Measurements from ENCODE around the gene ERI3. TPM values are rescaled to one million over a fixed set of nuclear protein-coding genes. Genes with fewer than 3 reads are reported as not detected.

ERI3 gene
- total RNA-seq, 1 experiment from 2014 or later, result 50.3 TPM

DNA sequence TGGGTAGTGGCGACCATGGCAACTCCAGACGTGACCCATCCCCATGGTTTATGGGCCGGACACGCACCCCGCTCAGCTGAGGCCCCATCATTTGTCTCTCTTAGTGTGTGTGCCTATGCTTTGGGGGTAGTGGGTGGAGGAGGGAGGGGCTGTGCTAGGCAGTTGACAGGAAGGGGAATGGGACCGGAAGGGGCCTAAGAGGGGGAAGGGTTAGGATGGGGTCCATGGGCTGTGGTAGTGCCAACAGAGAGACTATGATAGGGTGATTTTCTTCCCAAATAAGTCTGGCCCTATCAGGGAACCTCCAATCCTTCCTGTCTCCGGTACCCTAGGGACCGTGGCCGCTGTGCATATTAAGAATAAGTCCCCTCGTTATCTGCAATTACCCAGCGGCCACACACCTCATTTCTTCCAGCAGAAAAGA, 131.9 kb downstream of the ERI3 start:
- Histone ChIP-seq H3K27ac (ENCODE audit: low read length) (no peak overlapping the region), H3K4me2 (ENCODE audit: low read depth, low read length, poor library complexity, severe bottlenecking) (no peak overlapping the region), H3K79me2 (ENCODE audit: low read length) (0 out of 2 replicates have a peak, but pooled peaks cover 3% of the 10 kb centered on the region), H3K27me3 (ENCODE audit: low read length) (no peaks in the 10 kb centered on the region), H2AFZ (ENCODE audit: low read length) (no peak overlapping the region), H3K36me3 (ENCODE audit: insufficient read depth, low read length) (no peaks in the 10 kb centered on the region; the same call in 1 of the 2 replicates), H3K4me3 (ENCODE audit: low read length) (no peak overlapping the region), H3K9me2 (replicated peaks; ENCODE audit: insufficient read depth, low read length) (no peaks in the 10 kb centered on the region), H3K4me1 (ENCODE audit: low read length) (peaks cover 5% of the 10 kb centered on the region), H4K20me1 (ENCODE audit: insufficient read depth, low read depth, low read length) (no peaks in the 10 kb centered on the region), H3K9ac (ENCODE audit: low read length) (no peak overlapping the region), H3K9me3 (ENCODE audit: low read length) (no peaks in the 10 kb centered on the region)
- DNase-seq, result no peak

- H3K27me3 ChIP-seq (ENCODE audit: low read length), result no peaks in the 10 kb centered on the region
- H3K9me2 ChIP-seq (replicated peaks; ENCODE audit: insufficient read depth, low read length), result no peaks in the 10 kb centered on the region
- no peaks in the 10 kb centered on the region for H4K20me1 ChIP-seq (ENCODE audit: insufficient read depth, low read depth, low read length)
- H3K27ac ChIP-seq (ENCODE audit: low read length), result no peak overlapping the region
- 0 out of 2 replicates have a peak, but pooled peaks cover 3% of the 10 kb centered on the region for H3K79me2 ChIP-seq (ENCODE audit: low read length)
- peaks cover 5% of the 10 kb centered on the region for H3K4me1 ChIP-seq (ENCODE audit: low read length)
- H3K9ac ChIP-seq (ENCODE audit: low read length), result no peak overlapping the region
- H3K36me3 ChIP-seq (ENCODE audit: insufficient read depth, low read length), result peaks cover 1% of the 10 kb centered on the region; the same call in 1 of the 2 replicates
- no peak overlapping the region for H3K4me2 ChIP-seq (ENCODE audit: low read depth, low read length, poor library complexity, severe bottlenecking)
- no peak for DNase-seq
- H3K4me3 ChIP-seq (ENCODE audit: low read length), result no peak overlapping the region
- H3K9me3 ChIP-seq (ENCODE audit: low read length), result no peaks in the 10 kb centered on the region
- H2AFZ ChIP-seq (ENCODE audit: low read length), result no peak overlapping the region
These were observed 132.5 kb downstream of the ERI3 start for GRCh38 chr1:44222397-44223186.

GRCh38 chr1:44221769-44222168, 133.3 kb downstream of the ERI3 start:
- no peak overlapping the region for H3K4me2 ChIP-seq (ENCODE audit: low read depth, low read length, poor library complexity, severe bottlenecking)
- H3K4me1 ChIP-seq (ENCODE audit: low read length), result peaks cover under 1% of the 10 kb centered on the region; the same call in 1 of the 2 replicates
- H3K9ac ChIP-seq (ENCODE audit: low read length), result no peak overlapping the region
- H3K27ac ChIP-seq (ENCODE audit: low read length), result no peak overlapping the region
- H3K27me3 ChIP-seq (ENCODE audit: low read length), result no peaks in the 10 kb centered on the region
- no peaks in the 10 kb centered on the region for H4K20me1 ChIP-seq (ENCODE audit: insufficient read depth, low read depth, low read length)
- H3K9me2 ChIP-seq (replicated peaks; ENCODE audit: insufficient read depth, low read length), result no peaks in the 10 kb centered on the region
- DNase-seq, result no peak
- H2AFZ ChIP-seq (ENCODE audit: low read length), result no peak overlapping the region
- no peaks in the 10 kb centered on the region for H3K79me2 ChIP-seq (ENCODE audit: low read length)
- H3K9me3 ChIP-seq (ENCODE audit: low read length), result no peaks in the 10 kb centered on the region
- H3K36me3 ChIP-seq (ENCODE audit: insufficient read depth, low read length), result peaks cover 8% of the 10 kb centered on the region; the same call in 1 of the 2 replicates
- no peak overlapping the region for H3K4me3 ChIP-seq (ENCODE audit: low read length)

DNA sequence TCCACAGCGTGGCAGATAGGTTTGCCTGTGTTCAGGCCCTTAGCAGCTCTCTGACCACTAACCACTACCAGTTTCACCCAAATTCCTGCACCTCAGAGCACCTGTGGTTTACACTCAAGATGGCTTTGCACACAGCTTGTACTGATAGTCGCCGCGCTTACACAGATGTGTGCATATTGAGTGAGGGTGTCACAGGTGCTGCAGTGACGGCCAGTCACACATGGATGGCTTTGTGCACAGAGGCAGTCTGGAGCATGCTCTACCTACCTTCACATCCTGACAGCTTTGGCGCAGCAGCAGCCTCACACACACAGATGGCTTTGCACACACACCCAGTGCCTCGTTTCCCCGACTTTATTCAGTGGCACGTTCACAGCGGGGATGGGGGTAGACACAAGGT, 134.3 kb downstream of the ERI3 start:
- no peak overlapping the region for H3K4me2 ChIP-seq (ENCODE audit: low read depth, low read length, poor library complexity, severe bottlenecking)
- H3K27me3 ChIP-seq (ENCODE audit: low read length), result no peaks in the 10 kb centered on the region
- H3K9me2 ChIP-seq (replicated peaks; ENCODE audit: insufficient read depth, low read length), result no peaks in the 10 kb centered on the region
- no peak overlapping the region for H3K27ac ChIP-seq (ENCODE audit: low read length)
- no peak overlapping the region for H2AFZ ChIP-seq (ENCODE audit: low read length)
- no peaks in the 10 kb centered on the region for H4K20me1 ChIP-seq (ENCODE audit: insufficient read depth, low read depth, low read length)
- no peaks in the 10 kb centered on the region for H3K79me2 ChIP-seq (ENCODE audit: low read length)
- peaks cover 11% of the 10 kb centered on the region; the same call in 1 of the 2 replicates for H3K36me3 ChIP-seq (ENCODE audit: insufficient read depth, low read length)
- H3K9ac ChIP-seq (ENCODE audit: low read length), result no peak overlapping the region
- no peaks in the 10 kb centered on the region for H3K9me3 ChIP-seq (ENCODE audit: low read length)
- H3K4me1 ChIP-seq (ENCODE audit: low read length), result no peaks in the 10 kb centered on the region
- DNase-seq, result no peak
- no peak overlapping the region for H3K4me3 ChIP-seq (ENCODE audit: low read length)

DNA sequence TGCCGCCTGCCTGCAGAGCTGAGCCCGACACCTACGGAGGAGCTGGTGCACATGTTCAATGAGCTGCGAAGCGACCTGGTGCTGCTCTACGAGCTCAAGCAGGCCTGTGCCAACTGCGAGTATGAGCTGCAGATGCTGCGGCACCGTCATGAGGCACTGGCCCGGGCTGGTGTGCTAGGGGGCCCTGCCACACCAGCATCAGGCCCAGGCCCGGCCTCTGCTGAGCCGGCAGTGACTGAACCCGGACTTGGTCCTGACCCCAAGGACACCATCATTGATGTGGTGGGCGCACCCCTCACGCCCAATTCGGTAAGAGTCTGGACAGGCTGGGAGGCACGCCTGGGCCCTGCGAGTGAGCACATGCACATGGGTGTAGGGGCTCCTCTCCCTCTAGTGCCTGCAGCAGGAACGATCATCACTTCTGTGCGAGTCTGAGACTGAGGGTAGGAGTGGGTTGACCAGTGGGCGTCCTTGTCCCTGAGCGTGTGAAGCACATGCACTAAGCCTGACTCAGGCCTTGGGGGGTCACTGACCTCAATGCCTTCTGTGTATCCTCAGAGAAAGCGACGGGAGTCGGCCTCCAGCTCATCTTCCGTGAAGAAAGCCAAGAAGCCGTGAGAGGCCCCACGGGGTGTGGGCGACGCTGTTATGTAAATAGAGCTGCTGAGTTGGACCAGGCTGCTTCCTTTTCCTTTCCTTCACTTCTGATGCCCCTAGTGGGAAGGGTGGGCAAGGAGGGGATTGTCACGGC, 134.9 kb downstream of the ERI3 start:
- Histone ChIP-seq H3K4me3 (ENCODE audit: low read length) (no peak overlapping the region), H3K36me3 (ENCODE audit: insufficient read depth, low read length) (peaks cover 11% of the 10 kb centered on the region; the same call in 1 of the 2 replicates)

GRCh38 chr1:44219301-44219626, 135.8 kb downstream of the ERI3 start:
- no peaks in the 10 kb centered on the region for H3K9me2 ChIP-seq (replicated peaks; ENCODE audit: insufficient read depth, low read length)
- H3K4me3 ChIP-seq (ENCODE audit: low read length), result no peak overlapping the region
- no peaks in the 10 kb centered on the region for H3K9me3 ChIP-seq (ENCODE audit: low read length)
- H3K27ac ChIP-seq (ENCODE audit: low read length), result no peak overlapping the region
- no peaks in the 10 kb centered on the region for H4K20me1 ChIP-seq (ENCODE audit: insufficient read depth, low read depth, low read length)
- DNase-seq, result no peak
- H3K4me2 ChIP-seq (ENCODE audit: low read depth, low read length, poor library complexity, severe bottlenecking), result no peak overlapping the region
- H3K4me1 ChIP-seq (ENCODE audit: low read length), result peaks cover 7% of the 10 kb centered on the region
- H2AFZ ChIP-seq (ENCODE audit: low read length), result no peak overlapping the region
- H3K27me3 ChIP-seq (ENCODE audit: low read length), result no peaks in the 10 kb centered on the region
- peaks cover 2% of the 10 kb centered on the region for H3K79me2 ChIP-seq (ENCODE audit: low read length)
- H3K36me3 ChIP-seq (ENCODE audit: insufficient read depth, low read length), result peaks cover 11% of the 10 kb centered on the region; the same call in 1 of the 2 replicates
- no peak overlapping the region for H3K9ac ChIP-seq (ENCODE audit: low read length)

More for the DNA sequence above, 134.9 kb downstream of the ERI3 start:
- no peaks in the 10 kb centered on the region for H3K79me2 ChIP-seq (ENCODE audit: low read length)
- H3K27me3 ChIP-seq (ENCODE audit: low read length), result no peaks in the 10 kb centered on the region
- no peak overlapping the region for H3K4me2 ChIP-seq (ENCODE audit: low read depth, low read length, poor library complexity, severe bottlenecking)
- no peak overlapping the region for H2AFZ ChIP-seq (ENCODE audit: low read length)
- H3K9me2 ChIP-seq (replicated peaks; ENCODE audit: insufficient read depth, low read length), result no peaks in the 10 kb centered on the region
- DNase-seq, result no peak
- no peak overlapping the region for H3K9ac ChIP-seq (ENCODE audit: low read length)
- no peaks in the 10 kb centered on the region for H3K4me1 ChIP-seq (ENCODE audit: low read length)
- H4K20me1 ChIP-seq (ENCODE audit: insufficient read depth, low read depth, low read length), result no peaks in the 10 kb centered on the region
- H3K9me3 ChIP-seq (ENCODE audit: low read length), result no peaks in the 10 kb centered on the region
- H3K27ac ChIP-seq (ENCODE audit: low read length), result no peak overlapping the region

DNA sequence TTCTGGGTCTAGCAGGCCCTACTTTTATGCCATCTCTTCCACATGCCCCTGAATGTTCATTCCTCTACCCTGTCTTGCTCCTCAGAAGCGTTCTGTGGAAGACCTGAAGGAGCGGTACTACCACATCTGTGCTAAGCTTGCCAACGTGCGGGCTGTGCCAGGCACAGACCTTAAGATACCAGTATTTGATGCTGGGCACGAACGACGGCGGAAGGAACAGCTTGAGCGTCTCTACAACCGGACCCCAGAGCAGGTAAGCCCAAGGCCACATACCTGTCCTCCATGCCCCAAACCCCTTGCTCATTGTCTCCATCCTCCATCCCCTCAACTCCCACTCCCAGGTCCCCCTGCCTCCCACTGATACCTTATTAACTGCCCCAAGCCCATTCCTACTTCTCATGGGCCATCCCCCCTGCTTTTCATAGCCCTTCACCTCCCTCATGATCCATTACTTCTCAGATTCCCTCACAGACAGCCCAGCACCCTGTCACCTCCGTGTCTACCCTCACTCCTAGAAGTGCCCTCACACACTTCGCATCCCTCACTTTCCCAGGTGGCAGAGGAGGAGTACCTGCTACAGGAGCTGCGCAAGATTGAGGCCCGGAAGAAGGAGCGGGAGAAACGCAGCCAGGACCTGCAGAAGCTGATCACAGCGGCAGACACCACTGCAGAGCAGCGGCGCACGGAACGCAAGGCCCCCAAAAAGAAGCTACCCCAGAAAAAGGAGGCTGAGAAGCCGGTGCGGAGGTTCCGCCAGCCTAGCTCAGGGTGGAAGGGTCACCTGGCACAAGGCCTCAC, 136.4 kb downstream of the ERI3 start:
- Histone ChIP-seq H3K4me2 (ENCODE audit: low read depth, low read length, poor library complexity, severe bottlenecking) (no peak overlapping the region), H3K36me3 (ENCODE audit: insufficient read depth, low read length) (peaks cover 11% of the 10 kb centered on the region; the same call in 1 of the 2 replicates), H3K79me2 (ENCODE audit: low read length) (peaks cover 8% of the 10 kb centered on the region)

More for the DNA sequence above, 136.4 kb downstream of the ERI3 start:
- no peak overlapping the region for H3K27ac ChIP-seq (ENCODE audit: low read length)
- H3K9ac ChIP-seq (ENCODE audit: low read length), result no peak overlapping the region
- no peaks in the 10 kb centered on the region for H3K9me3 ChIP-seq (ENCODE audit: low read length)
- H3K27me3 ChIP-seq (ENCODE audit: low read length), result no peaks in the 10 kb centered on the region
- H3K9me2 ChIP-seq (replicated peaks; ENCODE audit: insufficient read depth, low read length), result no peaks in the 10 kb centered on the region
- no peak overlapping the region for H2AFZ ChIP-seq (ENCODE audit: low read length)
- peaks cover 11% of the 10 kb centered on the region for H3K4me1 ChIP-seq (ENCODE audit: low read length)
- DNase-seq, result no peak
- H3K4me3 ChIP-seq (ENCODE audit: low read length), result no peak overlapping the region
- H4K20me1 ChIP-seq (ENCODE audit: insufficient read depth, low read depth, low read length), result no peaks in the 10 kb centered on the region
